ENCODE data around the gene EDIL3. TPM values are rescaled to one million over a fixed set of nuclear protein-coding genes. Genes with fewer than 3 reads are reported as not detected.

EDIL3 gene, protein sequence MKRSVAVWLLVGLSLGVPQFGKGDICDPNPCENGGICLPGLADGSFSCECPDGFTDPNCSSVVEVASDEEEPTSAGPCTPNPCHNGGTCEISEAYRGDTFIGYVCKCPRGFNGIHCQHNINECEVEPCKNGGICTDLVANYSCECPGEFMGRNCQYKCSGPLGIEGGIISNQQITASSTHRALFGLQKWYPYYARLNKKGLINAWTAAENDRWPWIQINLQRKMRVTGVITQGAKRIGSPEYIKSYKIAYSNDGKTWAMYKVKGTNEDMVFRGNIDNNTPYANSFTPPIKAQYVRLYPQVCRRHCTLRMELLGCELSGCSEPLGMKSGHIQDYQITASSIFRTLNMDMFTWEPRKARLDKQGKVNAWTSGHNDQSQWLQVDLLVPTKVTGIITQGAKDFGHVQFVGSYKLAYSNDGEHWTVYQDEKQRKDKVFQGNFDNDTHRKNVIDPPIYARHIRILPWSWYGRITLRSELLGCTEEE
- 0.08 and 0.56 TPM in 2 replicates for total RNA-seq (2013; cell fraction: nucleolus; rRNA removed)
- 0.11 and 0.22 TPM in 2 replicates for total RNA-seq (2014; rRNA removed)
- 0.23 and 0.27 TPM in 2 replicates for total RNA-seq (2014; rRNA removed; fragmentation: Illumina TruSeq; extraction: Trizol)
- 0.23 and 0.32 TPM in 2 replicates for total RNA-seq (2021)
- polyA plus RNA-seq (2011; ENCODE audit: low read depth): 0.07 TPM
- 0.01 TPM in 1 of 2 replicates, not detected in the other for polyA plus RNA-seq (2011; rRNA removed)
- polyA plus RNA-seq (2011; cell fraction: cytosol; rRNA removed): not detected in 2 replicates
- not detected in 2 replicates for polyA plus RNA-seq (2011; cell fraction: nucleus; rRNA removed)
- 0.04 and 0.05 TPM in 2 replicates for polyA plus RNA-seq (2012)
- 0.21 and 0.22 TPM in 2 replicates for polyA plus RNA-seq (2014; fragmentation: Illumina TruSeq; extraction: Trizol)
- polyA plus RNA-seq (2014; fragmentation: Nextera tagmentation; extraction: Ambion mirVana): under 1 TPM; 0.07 to 0.24 TPM
- 0.10 and 0.13 TPM in 2 replicates for polyA plus RNA-seq (2014; rRNA removed)
- under 1 TPM; 0.17 to 0.62 TPM for polyA plus RNA-seq (2016; fragmentation: Nextera tagmentation; extraction: Ambion mirVana)
- polyA minus RNA-seq (2011; rRNA and poly(A)+ RNA removed): not detected in 2 replicates
- polyA minus RNA-seq (2011; cell fraction: cytosol; rRNA and poly(A)+ RNA removed): not detected in 2 replicates
- not detected in 2 replicates for polyA minus RNA-seq (2011; cell fraction: nucleus; rRNA and poly(A)+ RNA removed)
- Bru-seq, nascent RNA: percentile 37 among the genes with signal in this experiment
- BruChase-seq, experiment 1, labeled RNA remaining after a 6-hour chase: percentile 27 among the genes with signal in this experiment
- BruChase-seq, experiment 2, labeled RNA remaining after a 2-hour chase: percentile 26 among the genes with signal in this experiment
- long read RNA-seq, experiment 1: 0 reads
- long read RNA-seq, experiment 2, partial matches to known transcripts: 0 of 3 reads
- long read RNA-seq, experiment 2, other reads (novel, unspliced or antisense): 3 of 3 reads

GRCh38 chr5:84384604-84385575, at the start of gene EDIL3:
Gene EDIL3, minus strand, starts transcription at chr5:84384880. Its CDS starts 506 bp downstream, at chr5:84384374.
- no peaks in the 10 kb centered on the region for H3K9me3 ChIP-seq (replicated peaks; ENCODE audit: control insufficient read depth, insufficient read depth, low read length)
- H3K36me3 ChIP-seq (ENCODE audit: control insufficient read depth in 2 of 2, insufficient read depth in 2 of 2, low read length in 1 of 2): no peaks in the 10 kb centered on the region
- H3K27ac ChIP-seq (ENCODE audit: control insufficient read depth, insufficient read depth): no peak within 1 kb of the TSS
- ChIA-PET SMC1A (ENCODE audit: uncharacterized antibody, unreplicated experiment) (no interaction called here), POLR2A (no interaction called here), RAD21 (ENCODE audit: unreplicated experiment) (interaction anchor here (0.7 kb wide), 1 partner anchor 497 kb away, joined by 3 read pairs; no protein-coding TSS in a partner anchor), CTCF (interaction anchor here (0.6 to 0.8 kb wide), 2 partner anchors 10 to 1973 kb away, joined by 3 read pairs; no protein-coding TSS in a partner anchor)
- H3K9ac ChIP-seq (ENCODE audit: control insufficient read depth, insufficient read depth, low read length): no peak within 1 kb of the TSS
- no peak within 1 kb of the TSS for H3K4me2 ChIP-seq (ENCODE audit: control insufficient read depth, insufficient read depth)
- intact Hi-C loops (cut with micrococcal nuclease; ENCODE audit: unreplicated experiment) (no loop called here), in situ Hi-C loops (cut with MboI) (no loop called here)
- no peak for DNase-seq (ENCODE audit: low read depth, low spot score)
- peak; percentile 55 for ATAC-seq
- no peak within 1 kb of the TSS for H2AFZ ChIP-seq (ENCODE audit: control insufficient read depth, low read depth, low read length)
- no peak within 1 kb of the TSS for H3K4me3 ChIP-seq
- no peaks in the 10 kb centered on the region for H3K4me1 ChIP-seq (ENCODE audit: control insufficient read depth, insufficient read depth, low read length)
- no TSS peak for BruUV-seq (replicated peaks)
- H3K79me2 ChIP-seq (ENCODE audit: control insufficient read depth, insufficient read depth, low read length): no peaks in the 10 kb centered on the region
- H4K20me1 ChIP-seq (ENCODE audit: control insufficient read depth, insufficient read depth): no peaks in the 10 kb centered on the region
- no peak for FAIRE-seq
- peaks cover 10 to 18% of the 10 kb centered on the region in 2 experiments for H3K27me3 ChIP-seq (replicated peaks in 1 of 2; ENCODE audit: control insufficient read depth in 2 of 2, insufficient read depth in 2 of 2, low read length in 1 of 2)
- WGBS (ENCODE audit: insufficient coverage, insufficient replicate concordance, low lambda C conversion rate, missing lambda C conversion rate): 16% methylated on average over 20 of the region's 54 CpGs
- TF ChIP-seq CREM (IDR thresholded peaks at IDR 0.05; ENCODE audit: low read depth): no peak
- TF ChIP-seq, protein P1, sequence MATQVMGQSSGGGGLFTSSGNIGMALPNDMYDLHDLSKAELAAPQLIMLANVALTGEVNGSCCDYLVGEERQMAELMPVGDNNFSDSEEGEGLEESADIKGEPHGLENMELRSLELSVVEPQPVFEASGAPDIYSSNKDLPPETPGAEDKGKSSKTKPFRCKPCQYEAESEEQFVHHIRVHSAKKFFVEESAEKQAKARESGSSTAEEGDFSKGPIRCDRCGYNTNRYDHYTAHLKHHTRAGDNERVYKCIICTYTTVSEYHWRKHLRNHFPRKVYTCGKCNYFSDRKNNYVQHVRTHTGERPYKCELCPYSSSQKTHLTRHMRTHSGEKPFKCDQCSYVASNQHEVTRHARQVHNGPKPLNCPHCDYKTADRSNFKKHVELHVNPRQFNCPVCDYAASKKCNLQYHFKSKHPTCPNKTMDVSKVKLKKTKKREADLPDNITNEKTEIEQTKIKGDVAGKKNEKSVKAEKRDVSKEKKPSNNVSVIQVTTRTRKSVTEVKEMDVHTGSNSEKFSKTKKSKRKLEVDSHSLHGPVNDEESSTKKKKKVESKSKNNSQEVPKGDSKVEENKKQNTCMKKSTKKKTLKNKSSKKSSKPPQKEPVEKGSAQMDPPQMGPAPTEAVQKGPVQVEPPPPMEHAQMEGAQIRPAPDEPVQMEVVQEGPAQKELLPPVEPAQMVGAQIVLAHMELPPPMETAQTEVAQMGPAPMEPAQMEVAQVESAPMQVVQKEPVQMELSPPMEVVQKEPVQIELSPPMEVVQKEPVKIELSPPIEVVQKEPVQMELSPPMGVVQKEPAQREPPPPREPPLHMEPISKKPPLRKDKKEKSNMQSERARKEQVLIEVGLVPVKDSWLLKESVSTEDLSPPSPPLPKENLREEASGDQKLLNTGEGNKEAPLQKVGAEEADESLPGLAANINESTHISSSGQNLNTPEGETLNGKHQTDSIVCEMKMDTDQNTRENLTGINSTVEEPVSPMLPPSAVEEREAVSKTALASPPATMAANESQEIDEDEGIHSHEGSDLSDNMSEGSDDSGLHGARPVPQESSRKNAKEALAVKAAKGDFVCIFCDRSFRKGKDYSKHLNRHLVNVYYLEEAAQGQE (IDR thresholded peaks at IDR 0.05; ENCODE audit: low read depth, low read length): no peak
- TF ChIP-seq GATAD2B (conservative IDR thresholded peaks at IDR 0.05; ENCODE audit: low read depth): no peak
- TF ChIP-seq SIX5 (IDR thresholded peaks at IDR 0.05; ENCODE audit: low read depth, low read length, severe bottlenecking): no peak
- TF ChIP-seq NR2F1 (conservative IDR thresholded peaks at IDR 0.05): no peak
- TF ChIP-seq, protein P2, sequence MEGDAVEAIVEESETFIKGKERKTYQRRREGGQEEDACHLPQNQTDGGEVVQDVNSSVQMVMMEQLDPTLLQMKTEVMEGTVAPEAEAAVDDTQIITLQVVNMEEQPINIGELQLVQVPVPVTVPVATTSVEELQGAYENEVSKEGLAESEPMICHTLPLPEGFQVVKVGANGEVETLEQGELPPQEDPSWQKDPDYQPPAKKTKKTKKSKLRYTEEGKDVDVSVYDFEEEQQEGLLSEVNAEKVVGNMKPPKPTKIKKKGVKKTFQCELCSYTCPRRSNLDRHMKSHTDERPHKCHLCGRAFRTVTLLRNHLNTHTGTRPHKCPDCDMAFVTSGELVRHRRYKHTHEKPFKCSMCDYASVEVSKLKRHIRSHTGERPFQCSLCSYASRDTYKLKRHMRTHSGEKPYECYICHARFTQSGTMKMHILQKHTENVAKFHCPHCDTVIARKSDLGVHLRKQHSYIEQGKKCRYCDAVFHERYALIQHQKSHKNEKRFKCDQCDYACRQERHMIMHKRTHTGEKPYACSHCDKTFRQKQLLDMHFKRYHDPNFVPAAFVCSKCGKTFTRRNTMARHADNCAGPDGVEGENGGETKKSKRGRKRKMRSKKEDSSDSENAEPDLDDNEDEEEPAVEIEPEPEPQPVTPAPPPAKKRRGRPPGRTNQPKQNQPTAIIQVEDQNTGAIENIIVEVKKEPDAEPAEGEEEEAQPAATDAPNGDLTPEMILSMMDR (IDR thresholded peaks at IDR 0.05 in 2 of 3, conservative IDR thresholded peaks at IDR 0.05 in 1 of 3; ENCODE audit: control insufficient read depth in 2 of 3, extremely low read depth in 1 of 3, insufficient read depth in 1 of 3, low read depth in 3 of 3, low read length in 3 of 3): no peak
- TF ChIP-seq, protein P3, sequence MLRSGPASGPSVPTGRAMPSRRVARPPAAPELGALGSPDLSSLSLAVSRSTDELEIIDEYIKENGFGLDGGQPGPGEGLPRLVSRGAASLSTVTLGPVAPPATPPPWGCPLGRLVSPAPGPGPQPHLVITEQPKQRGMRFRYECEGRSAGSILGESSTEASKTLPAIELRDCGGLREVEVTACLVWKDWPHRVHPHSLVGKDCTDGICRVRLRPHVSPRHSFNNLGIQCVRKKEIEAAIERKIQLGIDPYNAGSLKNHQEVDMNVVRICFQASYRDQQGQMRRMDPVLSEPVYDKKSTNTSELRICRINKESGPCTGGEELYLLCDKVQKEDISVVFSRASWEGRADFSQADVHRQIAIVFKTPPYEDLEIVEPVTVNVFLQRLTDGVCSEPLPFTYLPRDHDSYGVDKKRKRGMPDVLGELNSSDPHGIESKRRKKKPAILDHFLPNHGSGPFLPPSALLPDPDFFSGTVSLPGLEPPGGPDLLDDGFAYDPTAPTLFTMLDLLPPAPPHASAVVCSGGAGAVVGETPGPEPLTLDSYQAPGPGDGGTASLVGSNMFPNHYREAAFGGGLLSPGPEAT (IDR thresholded peaks at IDR 0.05; ENCODE audit: low read depth): no peak
- no peak for TF ChIP-seq ATF7 (IDR thresholded peaks at IDR 0.05; ENCODE audit: low read depth)
- no peak for TF ChIP-seq LARP7 (IDR thresholded peaks at IDR 0.05)
